MM.1S (cell line): ENCODE measurements around the gene DQX1.

Source experiments
- DNase-seq: peaks from one replicate; pipeline ENCODE4 v3.0.0-alpha.2; 2015
- H2AFZ ChIP-seq: fragments of 300-600 bp; sonication (generic); 2 replicates; pipeline ENCODE4 v1.6.0; 2016; ENCODE audit warnings: antibody characterized with exemption, low read length
- H3F3A ChIP-seq: fragments of 300-600 bp; sonication (generic); 2 replicates; pipeline ENCODE4 v1.6.1; 2016; ENCODE audit warnings: mild to moderate bottlenecking, antibody characterized with exemption, low read length, moderate library complexity, mixed read lengths; ENCODE audit not compliant: insufficient read depth
- H3K27ac ChIP-seq: fragments of 300-600 bp; sonication (generic); 2 replicates; pipeline ENCODE4 v1.5.1; 2016; ENCODE audit warnings: mild to moderate bottlenecking, low read length
- H3K27me3 ChIP-seq: fragments of 300-600 bp; sonication (generic); replicated peaks from 2 replicates; pipeline ENCODE4 v1.6.0; 2016; ENCODE audit warnings: low read length; ENCODE audit not compliant: insufficient read depth
- H3K36me3 ChIP-seq: fragments of 300-600 bp; sonication (generic); replicated peaks from 2 replicates; pipeline ENCODE4 v1.6.1; 2016; ENCODE audit warnings: mild to moderate bottlenecking, low read length, mixed read lengths; ENCODE audit not compliant: insufficient read depth
- H3K4me1 ChIP-seq: fragments of 300-600 bp; sonication (generic); 2 replicates; pipeline ENCODE4 v1.6.1; 2016; ENCODE audit warnings: low read length, mixed read lengths
- H3K4me2 ChIP-seq: fragments of 300-600 bp; sonication (generic); 2 replicates; pipeline ENCODE4 v1.6.0; 2016; ENCODE audit warnings: low read depth, low read length
- H3K4me3 ChIP-seq: fragments of 300-600 bp; sonication (generic); 2 replicates; pipeline ENCODE4 v1.5.1; 2016; ENCODE audit warnings: low read length, mixed read lengths
- H3K79me2 ChIP-seq: fragments of 300-600 bp; sonication (generic); 2 replicates; pipeline ENCODE4 v1.6.1; 2016; ENCODE audit warnings: mixed run types, low read length, mixed read lengths
- H3K9ac ChIP-seq: fragments of 300-600 bp; sonication (generic); 2 replicates; pipeline ENCODE4 v1.6.1; 2016; ENCODE audit warnings: low read length, mixed read lengths
- H3K9me2 ChIP-seq: fragments of 300-600 bp; sonication (generic); replicated peaks from 2 replicates; pipeline ENCODE4 v1.6.1; 2016; ENCODE audit warnings: mild to moderate bottlenecking, low read length, mixed read lengths; ENCODE audit not compliant: insufficient read depth
- H3K9me3 ChIP-seq: fragments of 300-600 bp; sonication (generic); replicated peaks from 2 replicates; pipeline ENCODE4 v1.6.1; 2016; ENCODE audit warnings: mild to moderate bottlenecking, low read length, mixed read lengths; ENCODE audit not compliant: insufficient read depth
- H4K20me1 ChIP-seq: fragments of 300-600 bp; sonication (generic); 2 replicates; pipeline ENCODE4 v1.6.1; 2016; ENCODE audit warnings: mild to moderate bottlenecking, low read length, moderate library complexity, mixed read lengths; ENCODE audit not compliant: insufficient read depth
- CTCF ChIP-seq: fragments of 300-600 bp; sonication (generic); IDR thresholded peaks from 2 replicates; pipeline ENCODE4 v1.5.1; 2016; ENCODE audit warnings: antibody characterized with exemption, low read length, mixed read lengths
- EZH2 ChIP-seq: fragments of 300-600 bp; sonication (generic); optimal IDR thresholded peaks from 2 replicates; pipeline ENCODE3; 2017; ENCODE audit warnings: low read depth, mild to moderate bottlenecking, antibody characterized with exemption, low read length, mixed read lengths
- EZH2phosphoT487 ChIP-seq: fragments of 300-600 bp; sonication (generic); IDR thresholded peaks from 2 replicates; pipeline ENCODE4 v1.6.1; 2018; ENCODE audit warnings: antibody characterized with exemption, low read length

Gene DQX1

GRCh38 chr2:74497777-74498499 is 28.1 kb downstream of the DQX1 start:
- Histone ChIP-seq H4K20me1 (no peaks in the 10 kb centered on the region), H3K27me3 (peaks cover 25% of the 10 kb centered on the region), H3K4me3 (peak overlapping the region; percentile 49), H2AFZ (peak overlapping the region; percentile 61), H3F3A (0 out of 2 replicates have a peak, but pooled peaks cover 3% of the 10 kb centered on the region), H3K9me3 (no peaks in the 10 kb centered on the region), H3K36me3 (no peaks in the 10 kb centered on the region), H3K4me1 (no peaks in the 10 kb centered on the region), H3K9ac (no peak overlapping the region), H3K79me2 (no peaks in the 10 kb centered on the region), H3K27ac (no peak overlapping the region), H3K9me2 (no peaks in the 10 kb centered on the region), H3K4me2 (peak overlapping the region; percentile 71)
- TF ChIP-seq EZH2phosphoT487 = no peak
- no peak for TF ChIP-seq EZH2
- no peak for TF ChIP-seq CTCF
- DNase-seq = no peak

DNA sequence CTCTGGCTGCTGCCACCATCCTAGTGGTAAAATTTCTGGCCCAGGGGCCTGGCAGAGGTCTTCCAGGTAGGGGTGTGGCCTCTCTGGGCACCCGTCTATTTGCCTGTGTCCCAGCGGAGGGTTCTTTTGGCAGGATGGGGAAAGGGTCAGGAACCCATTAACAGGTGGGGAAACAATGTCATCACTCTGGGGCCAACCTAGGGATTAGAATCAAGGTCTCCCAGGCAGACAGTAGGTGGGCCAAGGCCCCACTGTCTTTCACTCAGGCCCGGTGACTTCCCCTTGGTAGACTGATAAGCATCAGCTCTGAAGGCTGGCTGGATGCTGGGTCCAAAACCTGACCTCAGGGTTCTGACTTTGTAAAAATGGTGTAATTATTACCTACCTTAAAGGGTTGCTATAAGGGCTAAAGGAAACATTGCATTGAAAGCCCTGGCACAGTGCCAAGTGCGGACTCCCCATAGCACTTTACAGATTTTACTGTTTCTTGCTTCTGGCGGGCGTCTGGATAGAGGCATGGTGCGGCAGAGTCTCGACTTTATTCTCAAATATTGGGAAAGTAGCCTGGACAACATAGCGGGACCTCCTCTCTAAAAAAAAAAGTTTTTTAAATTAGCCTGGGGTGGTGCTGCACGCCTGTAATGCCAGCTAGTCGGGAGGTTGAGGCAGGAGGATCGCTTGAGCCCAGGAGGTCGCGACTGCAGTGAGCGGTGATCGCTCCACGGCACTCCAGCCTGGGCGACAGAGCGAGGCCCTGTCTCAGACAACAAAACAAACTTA is 28.8 kb downstream of the DQX1 start:
- no peaks in the 10 kb centered on the region for H3K9me2 ChIP-seq
- TF ChIP-seq EZH2 (no peak), EZH2phosphoT487 (no peak), CTCF (no peak)
- 0 out of 2 replicates have a peak, but pooled peaks cover 3% of the 10 kb centered on the region for H3F3A ChIP-seq
- DNase-seq = no peak
- no peaks in the 10 kb centered on the region for H3K4me1 ChIP-seq
- no peak overlapping the region for H3K27ac ChIP-seq
- no peaks in the 10 kb centered on the region for H3K36me3 ChIP-seq
- H3K4me2 ChIP-seq = peak overlapping the region; percentile 71; the same call in 1 of the 2 replicates
- H3K79me2 ChIP-seq = no peaks in the 10 kb centered on the region
- H4K20me1 ChIP-seq = no peaks in the 10 kb centered on the region
- H3K9me3 ChIP-seq = no peaks in the 10 kb centered on the region
- peaks cover 18% of the 10 kb centered on the region for H3K27me3 ChIP-seq
- H2AFZ ChIP-seq = no peak overlapping the region
- no peak overlapping the region for H3K9ac ChIP-seq
- H3K4me3 ChIP-seq = peak overlapping the region; percentile 49; the same call in 1 of the 2 replicates

DNA sequence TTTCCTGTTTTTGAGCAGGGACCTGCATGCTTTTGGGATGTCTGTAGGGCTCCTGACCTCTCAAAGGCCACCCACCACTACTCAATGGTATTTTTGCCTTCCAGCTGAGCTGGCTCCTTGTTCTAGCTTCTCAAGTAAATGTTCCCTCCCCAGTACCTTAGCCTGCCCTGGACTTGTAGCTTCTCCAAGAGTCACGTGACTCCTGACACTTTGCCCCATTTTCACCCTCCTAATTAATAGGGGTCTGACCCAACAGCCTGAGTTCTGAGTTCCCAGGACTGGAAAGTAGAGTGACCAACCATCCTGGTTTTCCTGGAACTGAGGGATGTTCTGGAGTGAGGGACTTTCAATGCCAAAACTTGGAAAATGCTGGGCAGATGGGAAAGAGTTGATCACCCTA is 30.6 kb downstream of the DQX1 start:
- H4K20me1 ChIP-seq = no peaks in the 10 kb centered on the region
- H3K9me3 ChIP-seq = no peaks in the 10 kb centered on the region
- no peaks in the 10 kb centered on the region for H3K36me3 ChIP-seq
- no peak overlapping the region for H3K9ac ChIP-seq
- no peak overlapping the region for H3K4me2 ChIP-seq
- H3K27me3 ChIP-seq = peaks cover 15% of the 10 kb centered on the region
- H3K79me2 ChIP-seq = no peaks in the 10 kb centered on the region
- no peaks in the 10 kb centered on the region for H3K9me2 ChIP-seq
- no peak overlapping the region for H3K27ac ChIP-seq
- no peaks in the 10 kb centered on the region for H3K4me1 ChIP-seq
- TF ChIP-seq EZH2 (no peak), CTCF (no peak), EZH2phosphoT487 (no peak)
- no peaks in the 10 kb centered on the region for H3F3A ChIP-seq
- DNase-seq = no peak
- H3K4me3 ChIP-seq = no peak overlapping the region
- no peak overlapping the region for H2AFZ ChIP-seq
